Thoracic aorta (tissue), 2 donors: ENCODE data around the gene BAZ2B. TPM values are rescaled to one million over a fixed set of nuclear protein-coding genes. Genes with fewer than 3 reads are reported as not detected.

Experiments used
- ATAC-seq: fragments of 150-250 bp; one replicate; pipeline ENCODE4 v1.8.0; 2017; ENCODE audit warnings: low read depth; ENCODE audit not compliant: insufficient number of reproducible peaks, low FRiP score
- DNase-seq: peaks from one replicate; pipeline ENCODE4 v3.0.0-alpha.2; 2020; ENCODE audit warnings: low spot score
- H3K27ac ChIP-seq, 2 donors: fragments of 200-600 bp; sonication (generic); 1 replicate in 1 of 2; 2 replicates in 1 of 2; pipeline ENCODE4 v1.5.1; 2016; ENCODE audit warnings: mild to moderate bottlenecking in 2 of 2, moderate library complexity in 2 of 2
- H3K27me3 ChIP-seq: fragments of 200-600 bp; sonication (generic); replicated peaks from 2 replicates; pipeline ENCODE4 v1.6.0; 2016; ENCODE audit warnings: mild to moderate bottlenecking; ENCODE audit not compliant: insufficient read depth
- H3K36me3 ChIP-seq: fragments of 200-600 bp; sonication (generic); one replicate; pipeline ENCODE4 v1.5.1; 2016
- H3K4me1 ChIP-seq, 2 donors: fragments of 200-600 bp; sonication (generic); 1 replicate in 1 of 2; 2 replicates in 1 of 2; pipeline versions ENCODE4 v1.5.1 to v1.6.0; 2016; ENCODE audit warnings: low read depth in 2 of 2, mild to moderate bottlenecking in 1 of 2; ENCODE audit not compliant: control insufficient read depth in 1 of 2
- H3K4me3 ChIP-seq: fragments of 200-600 bp; sonication (generic); 2 replicates; pipeline ENCODE4 v1.5.1; 2016; ENCODE audit warnings: mild to moderate bottlenecking
- H3K9me3 ChIP-seq: fragments of 200-600 bp; sonication (generic); 2 replicates; pipeline ENCODE4 v1.5.1; 2016
- total RNA-seq, 2 donors: library from RNA; depleted of rRNA; stranded (reverse); fragments of >200 nt; gene quantifications; one replicate each; pipeline versions ENCODE4 v1.1.0 to v1.2.3, GENCODE V29; 2016
- TF ChIP-seq, protein P1 (sequence below): fragments of 200-600 bp; sonication (generic); IDR thresholded peaks from one replicate; pipeline ENCODE4 v1.5.1; 2019; ENCODE audit warnings: antibody characterized with exemption

The BAZ2B gene
- total RNA-seq, 2 donors from 2014 or later: 73.8 to 147 TPM

DNA sequence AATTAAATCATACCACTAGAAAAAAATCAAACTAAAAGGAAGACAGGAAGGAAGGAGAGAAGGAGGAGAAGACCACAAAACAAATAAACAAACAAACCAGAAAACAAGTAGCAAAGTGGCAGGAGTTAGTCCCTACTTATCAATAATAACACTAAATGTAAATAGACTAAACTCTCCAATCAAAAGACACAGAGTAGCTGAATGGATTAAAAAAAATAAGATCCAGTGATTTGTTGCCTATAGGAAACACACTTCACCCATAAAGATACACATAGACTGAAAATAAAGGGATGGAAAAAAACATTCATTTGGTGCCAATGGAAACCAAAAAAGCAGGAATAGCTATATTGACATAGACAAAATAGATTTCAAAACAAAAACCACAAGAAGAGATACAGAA is 23.4 kb upstream of the BAZ2B start:
- H3K9me3 ChIP-seq: peaks cover 3% of the 10 kb centered on the region
- no peaks in the 10 kb centered on the region for H3K36me3 ChIP-seq
- no peaks in the 10 kb centered on the region for H3K27me3 ChIP-seq
- H3K4me3 ChIP-seq: no peak overlapping the region
- ATAC-seq (no peak), DNase-seq (no peak)
- TF ChIP-seq, protein P1, sequence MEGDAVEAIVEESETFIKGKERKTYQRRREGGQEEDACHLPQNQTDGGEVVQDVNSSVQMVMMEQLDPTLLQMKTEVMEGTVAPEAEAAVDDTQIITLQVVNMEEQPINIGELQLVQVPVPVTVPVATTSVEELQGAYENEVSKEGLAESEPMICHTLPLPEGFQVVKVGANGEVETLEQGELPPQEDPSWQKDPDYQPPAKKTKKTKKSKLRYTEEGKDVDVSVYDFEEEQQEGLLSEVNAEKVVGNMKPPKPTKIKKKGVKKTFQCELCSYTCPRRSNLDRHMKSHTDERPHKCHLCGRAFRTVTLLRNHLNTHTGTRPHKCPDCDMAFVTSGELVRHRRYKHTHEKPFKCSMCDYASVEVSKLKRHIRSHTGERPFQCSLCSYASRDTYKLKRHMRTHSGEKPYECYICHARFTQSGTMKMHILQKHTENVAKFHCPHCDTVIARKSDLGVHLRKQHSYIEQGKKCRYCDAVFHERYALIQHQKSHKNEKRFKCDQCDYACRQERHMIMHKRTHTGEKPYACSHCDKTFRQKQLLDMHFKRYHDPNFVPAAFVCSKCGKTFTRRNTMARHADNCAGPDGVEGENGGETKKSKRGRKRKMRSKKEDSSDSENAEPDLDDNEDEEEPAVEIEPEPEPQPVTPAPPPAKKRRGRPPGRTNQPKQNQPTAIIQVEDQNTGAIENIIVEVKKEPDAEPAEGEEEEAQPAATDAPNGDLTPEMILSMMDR: no peak
- H3K27ac ChIP-seq: no peak overlapping the region
- no peaks in the 10 kb centered on the region for H3K4me1 ChIP-seq

DNA sequence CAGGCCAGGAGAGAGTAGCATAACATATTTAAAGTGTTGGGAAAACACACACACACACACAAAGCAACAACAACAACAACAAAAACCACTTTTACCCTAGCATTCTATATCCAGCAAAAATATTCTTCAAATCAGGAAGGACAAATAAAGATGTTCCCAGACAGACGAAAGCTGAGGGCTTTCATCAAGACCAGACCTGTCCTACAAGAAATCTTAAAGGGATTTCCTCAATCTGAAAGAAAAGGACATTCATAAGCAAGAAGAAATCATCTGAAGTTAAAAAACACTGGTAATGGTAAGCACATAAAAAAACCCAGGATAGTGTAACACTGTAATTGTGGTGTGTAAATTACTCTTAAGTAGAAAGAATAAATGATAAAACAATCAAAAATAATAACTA is 22.7 kb upstream of the BAZ2B start:
- H3K27me3 ChIP-seq: no peaks in the 10 kb centered on the region
- peaks cover 3% of the 10 kb centered on the region for H3K9me3 ChIP-seq
- H3K4me1 ChIP-seq: no peaks in the 10 kb centered on the region
- TF ChIP-seq, protein P1: no peak
- no peak for DNase-seq
- H3K27ac ChIP-seq: no peak overlapping the region
- no peaks in the 10 kb centered on the region for H3K36me3 ChIP-seq
- ATAC-seq: no peak
- no peak overlapping the region for H3K4me3 ChIP-seq

DNA sequence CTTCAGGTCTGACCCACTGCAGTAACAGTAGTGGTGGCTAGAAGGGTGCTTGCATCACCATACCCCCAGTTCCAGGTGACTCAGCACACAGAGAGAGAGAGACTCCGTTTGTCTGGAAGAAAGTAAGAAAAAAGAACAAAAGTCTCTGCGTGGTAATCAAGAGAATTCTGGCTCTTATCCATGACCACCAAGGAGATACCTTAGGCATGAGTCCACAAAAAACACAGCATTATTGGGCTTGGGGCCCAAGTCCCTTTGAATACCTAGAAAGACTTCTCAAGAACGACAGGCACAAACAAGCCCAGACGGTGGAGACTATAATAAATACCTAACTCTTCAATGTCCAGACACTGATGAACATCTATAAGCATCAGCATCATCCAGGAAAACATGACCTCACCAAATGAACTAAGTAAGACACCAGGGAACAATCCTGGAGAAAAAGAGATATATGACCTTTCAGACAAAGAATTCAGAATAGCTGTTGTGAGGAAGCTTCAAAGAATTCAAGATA is 21.7 kb upstream of the BAZ2B start:
- TF ChIP-seq, protein P1: no peak
- Histone ChIP-seq H3K27me3 (no peaks in the 10 kb centered on the region), H3K9me3 (peaks cover 3% of the 10 kb centered on the region), H3K4me3 (no peak overlapping the region), H3K27ac (no peak overlapping the region), H3K36me3 (no peaks in the 10 kb centered on the region), H3K4me1 (no peaks in the 10 kb centered on the region)
- ATAC-seq (no peak), DNase-seq (no peak)

DNA sequence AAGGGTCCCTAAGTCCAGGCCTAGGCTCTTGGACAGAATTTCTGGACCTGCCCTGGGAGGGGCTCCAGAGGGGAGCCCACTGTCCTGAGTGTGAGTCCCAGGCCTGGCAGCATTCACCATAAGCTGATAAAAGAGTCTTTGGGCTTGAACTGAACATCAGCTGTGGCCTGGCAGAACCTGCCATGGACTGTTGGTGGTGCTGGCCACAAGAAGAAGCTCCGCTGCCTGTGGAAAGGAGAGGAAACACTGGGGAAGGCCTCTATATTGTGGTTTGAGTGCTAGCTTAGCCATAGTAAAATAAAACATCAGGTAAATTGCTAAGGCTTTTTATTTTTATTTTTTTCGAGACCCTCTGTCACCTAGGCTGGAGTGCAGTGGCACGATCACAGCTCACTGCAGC is 20.9 kb upstream of the BAZ2B start:
- no peaks in the 10 kb centered on the region for H3K36me3 ChIP-seq
- no peak overlapping the region for H3K27ac ChIP-seq
- ATAC-seq (no peak), DNase-seq (no peak)
- H3K9me3 ChIP-seq: peaks cover 3% of the 10 kb centered on the region
- H3K4me1 ChIP-seq: no peaks in the 10 kb centered on the region
- no peak overlapping the region for H3K4me3 ChIP-seq
- no peaks in the 10 kb centered on the region for H3K27me3 ChIP-seq
- TF ChIP-seq, protein P1: no peak

DNA sequence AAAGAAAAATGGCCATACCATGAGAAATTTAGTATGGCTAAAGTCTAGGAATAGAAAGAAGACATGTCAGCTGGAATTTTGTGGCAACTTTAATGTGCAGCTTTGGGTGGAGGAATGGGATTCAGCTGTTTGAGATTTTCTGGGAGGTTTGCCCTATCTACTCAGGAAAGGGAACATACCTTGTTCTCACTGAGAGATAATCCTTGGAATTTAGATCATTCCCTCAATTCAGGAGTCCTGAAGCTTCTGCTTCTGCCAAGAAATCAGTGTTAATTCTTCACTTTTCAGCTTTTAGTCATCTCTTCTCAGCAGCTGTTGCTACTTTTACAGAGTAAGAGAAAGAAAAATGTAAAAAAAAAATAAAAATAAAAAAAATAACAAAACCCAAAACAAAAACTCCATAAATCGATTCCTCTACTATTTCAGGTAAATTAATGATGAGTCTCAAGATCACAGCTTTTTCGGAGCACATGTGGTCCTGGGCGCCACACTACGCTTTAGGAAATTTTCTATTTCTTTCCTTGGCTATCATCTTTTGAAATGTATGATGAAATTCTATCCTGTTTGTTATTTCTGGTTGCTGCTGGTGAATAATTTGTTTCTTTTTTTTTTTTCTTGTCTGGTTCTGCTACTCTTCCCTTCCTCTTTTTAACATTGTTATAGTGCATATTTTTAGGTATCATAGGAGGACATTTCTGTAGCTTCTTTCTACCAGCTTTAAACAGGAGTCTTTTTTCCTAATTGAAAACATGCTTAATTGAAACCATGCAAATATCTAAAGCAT is 18.9 kb upstream of the BAZ2B start:
- TF ChIP-seq, protein P1: no peak
- no peak for DNase-seq
- no peak overlapping the region for H3K27ac ChIP-seq
- H3K9me3 ChIP-seq: peaks cover 3% of the 10 kb centered on the region
- H3K4me1 ChIP-seq: no peaks in the 10 kb centered on the region
- no peak overlapping the region for H3K4me3 ChIP-seq
- no peak for ATAC-seq
- no peaks in the 10 kb centered on the region for H3K27me3 ChIP-seq
- no peaks in the 10 kb centered on the region for H3K36me3 ChIP-seq
